OCI-LY3 (cell line): ENCODE results near the gene RGSL1.

Experiments used
- H2AFZ ChIP-seq: fragments of 200-600, 300-600 bp; shearing (Covaris generic); 2 replicates; pipeline ENCODE4 v1.6.0; 2014; ENCODE audit warnings: antibody characterized with exemption, low read depth, low read length
- H3K27ac ChIP-seq: fragments of 200-600, 300-600 bp; sonication (generic); 2 replicates; pipeline ENCODE4 v1.5.1; 2014; ENCODE audit warnings: mild to moderate bottlenecking, low read length, moderate library complexity, mixed read lengths
- H3K27me3 ChIP-seq: fragments of 200-600, 300-600 bp; sonication (generic); 2 replicates; pipeline ENCODE4 v1.6.1; 2014; ENCODE audit warnings: low read depth, low read length, mixed read lengths
- H3K36me3 ChIP-seq: fragments of 200-600, 300-600 bp; sonication (generic); replicated peaks from 2 replicates; pipeline ENCODE3; 2014; ENCODE audit warnings: low read depth, low read length, mixed read lengths
- H3K4me1 ChIP-seq: fragments of 300-600, 200-600 bp; sonication (generic); 2 replicates; pipeline ENCODE4 v1.6.1; 2014; ENCODE audit warnings: low read length, mixed read lengths
- H3K4me2 ChIP-seq: fragments of 200-600, 300-600 bp; sonication (generic); 2 replicates; pipeline ENCODE4 v1.6.1; 2014; ENCODE audit warnings: low read length, mixed read lengths
- H3K4me3 ChIP-seq: fragments of 300-600, 200-600 bp; sonication (generic); 2 replicates; pipeline ENCODE4 v1.5.1; 2014; ENCODE audit warnings: antibody characterized with exemption, mild to moderate bottlenecking, low read length, moderate library complexity
- H3K79me2 ChIP-seq: fragments of 300-600, 200-600 bp; shearing (Covaris generic); 2 replicates; pipeline ENCODE4 v1.6.1; 2014; ENCODE audit warnings: mild to moderate bottlenecking, low read length, mixed read lengths
- H3K9ac ChIP-seq: fragments of 300-600, 200-600 bp; shearing (Covaris generic); 2 replicates; pipeline ENCODE4 v1.6.0; 2014; ENCODE audit warnings: mild to moderate bottlenecking, low read length, moderate library complexity
- H3K9me3 ChIP-seq: fragments of 200-600, 300-600 bp; shearing (Covaris generic); 2 replicates; pipeline ENCODE4 v1.6.1; 2014; ENCODE audit warnings: low read length, mixed read lengths; ENCODE audit not compliant: insufficient read depth
- H4K20me1 ChIP-seq: fragments of 200-600, 300-600 bp; sonication (generic); 2 replicates; pipeline ENCODE4 v1.6.1; 2016; ENCODE audit warnings: low read length, mixed read lengths; ENCODE audit not compliant: insufficient read depth
- CTCF ChIP-seq: fragments of 200-600, 300-600 bp; sonication (generic); IDR thresholded peaks from 2 replicates; pipeline ENCODE4 v1.5.1; 2014; ENCODE audit warnings: antibody characterized with exemption, low read length, low read depth
- EZH2phosphoT487 ChIP-seq: fragments of 200-600 bp; shearing (Covaris generic); IDR thresholded peaks from 2 replicates; pipeline ENCODE4 v1.6.1; 2018; ENCODE audit warnings: antibody characterized with exemption, mixed run types, low read depth

Gene RGSL1

GRCh38 chr1:182604175-182605164, 154.5 kb downstream of the RGSL1 start, which contains the start of gene RGS16:
TSS of gene RGS16 (minus strand) at chr1:182604389. CDS start at chr1:182604259, 130 bp downstream.
- no peaks in the 10 kb centered on the region for H3K9me3 ChIP-seq
- H2AFZ ChIP-seq = peak within 1 kb of the TSS; percentile 78
- no peak within 1 kb of the TSS for H3K27ac ChIP-seq
- H4K20me1 ChIP-seq = no peaks in the 10 kb centered on the region
- H3K4me2 ChIP-seq = peak within 1 kb of the TSS; percentile 93
- peaks cover 25% of the 10 kb centered on the region for H3K36me3 ChIP-seq
- H3K27me3 ChIP-seq = peaks cover 13% of the 10 kb centered on the region
- peak within 1 kb of the TSS; percentile 86 for H3K4me3 ChIP-seq
- peaks cover 19% of the 10 kb centered on the region for H3K4me1 ChIP-seq
- peaks cover 11% of the 10 kb centered on the region for H3K79me2 ChIP-seq
- peak within 1 kb of the TSS; percentile 72 for H3K9ac ChIP-seq
- TF ChIP-seq CTCF (0 out of 2 replicates have a peak, but pooled peaks have one; percentile 7), EZH2phosphoT487 (no peak)

GRCh38 chr1:182607566-182607965, 157.6 kb downstream of the RGSL1 start:
- H4K20me1 ChIP-seq = no peaks in the 10 kb centered on the region
- H3K9ac ChIP-seq = no peak overlapping the region
- TF ChIP-seq EZH2phosphoT487 (no peak), CTCF (no peak)
- H3K36me3 ChIP-seq = no peaks in the 10 kb centered on the region
- no peak overlapping the region for H3K27ac ChIP-seq
- H3K4me2 ChIP-seq = no peak overlapping the region
- H3K27me3 ChIP-seq = peaks cover 13% of the 10 kb centered on the region
- no peak overlapping the region for H2AFZ ChIP-seq
- H3K79me2 ChIP-seq = peaks cover 11% of the 10 kb centered on the region
- peaks cover 33% of the 10 kb centered on the region for H3K4me1 ChIP-seq
- H3K4me3 ChIP-seq = no peak overlapping the region
- no peaks in the 10 kb centered on the region for H3K9me3 ChIP-seq

GRCh38 chr1:182608236-182608635, 158.3 kb downstream of the RGSL1 start:
- Histone ChIP-seq H3K27ac (no peak overlapping the region), H3K4me2 (no peak overlapping the region), H3K9me3 (no peaks in the 10 kb centered on the region), H4K20me1 (no peaks in the 10 kb centered on the region), H3K36me3 (no peaks in the 10 kb centered on the region), H3K79me2 (peaks cover 7% of the 10 kb centered on the region), H3K27me3 (peaks cover 13% of the 10 kb centered on the region), H2AFZ (no peak overlapping the region), H3K4me3 (no peak overlapping the region), H3K4me1 (peaks cover 28% of the 10 kb centered on the region), H3K9ac (no peak overlapping the region)
- TF ChIP-seq EZH2phosphoT487 = no peak
- no peak for TF ChIP-seq CTCF

- no peak overlapping the region for H3K27ac ChIP-seq
- H3K79me2 ChIP-seq = no peaks in the 10 kb centered on the region; the same call in 1 of the 2 replicates
- H3K27me3 ChIP-seq = peaks cover 21% of the 10 kb centered on the region
- no peaks in the 10 kb centered on the region for H4K20me1 ChIP-seq
- no peak overlapping the region for H3K9ac ChIP-seq
- H2AFZ ChIP-seq = no peak overlapping the region
- no peaks in the 10 kb centered on the region for H3K36me3 ChIP-seq
- H3K9me3 ChIP-seq = no peaks in the 10 kb centered on the region
- H3K4me1 ChIP-seq = peaks cover 23% of the 10 kb centered on the region
- TF ChIP-seq EZH2phosphoT487 = no peak
- no peak for TF ChIP-seq CTCF
- no peak overlapping the region for H3K4me3 ChIP-seq
- no peak overlapping the region for H3K4me2 ChIP-seq
Observed at GRCh38 chr1:182608845-182609610, 159.1 kb downstream of the RGSL1 start.
